Astrocyte (in vitro differentiated cells and primary cell): ENCODE results near the gene COL19A1.

ENCODE experiments used
- CTCF ChIP-seq: IDR thresholded peaks from 2 replicates; pipeline ENCODE4 v1.5.1; 2011; ENCODE audit warnings: low read depth, mild to moderate bottlenecking, inconsistent platforms, low read length, moderate library complexity; ENCODE audit not compliant: insufficient read depth
- EZH2 ChIP-seq: IDR thresholded peaks from 2 replicates; pipeline ENCODE4 v1.6.1; 2012; ENCODE audit warnings: mild to moderate bottlenecking, low read length, inconsistent platforms; ENCODE audit not compliant: insufficient read depth

GRCh38 chr6:69820438-69820837 lies 45.9 kb upstream of the COL19A1 start:
- TF ChIP-seq CTCF: no peak
- TF ChIP-seq EZH2: no peak
